ENCODE data around the gene KRT34. TPM values are rescaled to one million over a fixed set of nuclear protein-coding genes. Genes with fewer than 3 reads are reported as not detected.
"Not testable (repeated sequence)": the region's sequence is repeated elsewhere in the genome, so short reads cannot be mapped to it uniquely, and the experiment has no call there.

Gene KRT34
- total and polyA plus RNA-seq, 9 donors, result not detected

DNA sequence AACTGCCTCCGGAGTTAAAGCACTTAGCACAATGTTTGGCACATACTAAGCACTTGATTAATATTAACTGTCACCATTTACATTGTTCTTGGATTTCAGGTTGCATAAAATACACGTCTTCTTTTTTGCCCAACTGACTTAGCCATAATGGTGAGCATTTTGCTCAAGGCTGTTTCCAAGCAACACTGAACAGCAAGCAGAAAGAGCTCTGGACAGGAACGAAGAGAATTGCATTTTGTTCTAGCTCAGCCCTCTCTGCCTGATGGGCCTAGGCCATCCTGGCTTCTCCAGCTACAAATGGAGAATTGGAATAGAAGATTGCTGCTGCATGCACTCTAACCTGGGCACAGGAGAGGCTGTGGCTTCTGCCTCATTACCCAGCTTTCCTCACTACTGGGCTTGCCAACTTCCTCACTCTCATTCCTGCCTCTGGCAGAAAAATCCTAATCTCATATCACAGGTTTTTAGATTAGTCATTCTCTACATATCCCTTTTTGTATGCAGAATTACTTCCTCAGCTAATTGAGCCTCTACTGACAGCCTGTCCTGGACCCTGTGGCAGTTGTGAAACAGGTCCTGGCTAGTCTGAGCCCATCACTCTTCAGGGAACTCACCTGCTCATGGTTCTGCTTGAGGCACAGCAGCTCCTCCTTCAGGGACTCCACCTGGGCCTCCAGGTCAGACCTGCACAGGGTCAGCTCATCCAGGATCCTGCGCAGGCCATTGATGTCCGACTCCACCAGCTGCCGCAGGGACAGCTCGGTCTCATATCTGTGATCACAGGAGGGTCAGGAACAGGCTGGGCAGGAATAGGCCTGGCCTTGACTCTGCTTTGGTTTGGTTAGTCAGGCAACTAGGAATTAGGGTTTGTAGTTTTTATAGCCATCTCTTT is 34.0 kb downstream of the KRT34 start:
- 78% methylated on average over 6 of the region's 7 CpGs for WGBS (ENCODE audit: insufficient coverage)
- Histone ChIP-seq H3K27me3 (ENCODE audit: control insufficient read depth, insufficient read depth, low read length) (no peaks in the 10 kb centered on the region), H3K4me3 (ENCODE audit: low read length) (no peak overlapping the region), H3K9me3 (replicated peaks; ENCODE audit: control insufficient read depth, low read depth, low read length) (no peaks in the 10 kb centered on the region), H3K27ac (ENCODE audit: low read length) (no peak overlapping the region), H3K36me3 (ENCODE audit: control insufficient read depth, insufficient read depth, low read length) (no peaks in the 10 kb centered on the region), H3K4me1 (ENCODE audit: control insufficient read depth, insufficient read depth, low read length) (no peaks in the 10 kb centered on the region)
- no peak for DNase-seq

DNA sequence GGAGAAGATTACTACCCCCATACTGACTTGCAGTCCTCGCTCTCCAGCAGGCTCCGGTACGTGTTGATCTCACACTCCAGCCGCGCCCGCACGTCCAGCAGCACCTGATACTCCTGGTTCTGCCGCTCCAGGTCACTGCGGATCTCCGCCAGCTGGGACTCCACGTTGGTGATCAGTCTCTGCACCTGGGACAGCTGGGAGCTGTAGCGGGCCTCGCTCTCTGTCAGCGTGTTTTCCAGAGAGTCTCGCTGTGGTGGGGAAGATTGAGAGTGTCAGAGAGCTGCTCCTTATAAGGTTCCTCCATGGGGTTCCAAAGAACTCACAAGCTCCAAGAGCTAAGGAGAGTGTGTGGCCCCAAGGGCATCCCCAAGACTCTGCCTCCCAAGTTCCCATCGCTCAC is 35.7 kb downstream of the KRT34 start:
- H3K4me1 ChIP-seq (ENCODE audit: control insufficient read depth, insufficient read depth, low read length); H3K27me3 ChIP-seq (ENCODE audit: control insufficient read depth, insufficient read depth, low read length); H3K4me3 ChIP-seq (ENCODE audit: low read length); H3K27ac ChIP-seq (ENCODE audit: low read length); DNase-seq; H3K9me3 ChIP-seq (replicated peaks; ENCODE audit: control insufficient read depth, low read depth, low read length); H3K36me3 ChIP-seq (ENCODE audit: control insufficient read depth, insufficient read depth, low read length): not testable (repeated sequence)
- WGBS (ENCODE audit: insufficient coverage), result 70% methylated on average over 8 of the region's 16 CpGs

DNA sequence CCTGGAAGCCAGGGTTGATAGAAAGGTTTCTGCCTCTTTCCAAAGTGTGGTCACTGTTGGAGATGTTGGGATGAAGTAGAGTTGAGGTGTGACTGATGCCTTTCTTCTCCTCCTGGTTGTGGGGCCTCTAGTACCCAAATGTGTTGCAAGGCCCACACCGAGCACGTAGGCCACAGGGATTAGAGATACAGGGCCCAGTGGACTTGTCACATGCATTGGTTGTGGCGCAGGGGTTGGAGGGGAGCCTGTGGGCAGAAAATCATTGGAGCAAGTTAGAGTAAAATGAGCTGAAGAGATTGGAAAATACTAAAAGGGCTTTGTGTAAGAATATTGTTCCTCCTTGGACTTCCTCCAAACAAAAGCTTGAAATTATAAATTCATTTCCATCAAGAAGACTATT is 36.1 kb downstream of the KRT34 start:
- 70% methylated on average over 2 of the region's 3 CpGs for WGBS (ENCODE audit: insufficient coverage)
- Histone ChIP-seq H3K9me3 (replicated peaks; ENCODE audit: control insufficient read depth, low read depth, low read length) (peaks cover 2% of the 10 kb centered on the region), H3K27me3 (ENCODE audit: control insufficient read depth, insufficient read depth, low read length) (no peaks in the 10 kb centered on the region), H3K4me1 (ENCODE audit: control insufficient read depth, insufficient read depth, low read length) (no peaks in the 10 kb centered on the region), H3K36me3 (ENCODE audit: control insufficient read depth, insufficient read depth, low read length) (no peaks in the 10 kb centered on the region), H3K4me3 (ENCODE audit: low read length) (no peak overlapping the region), H3K27ac (ENCODE audit: low read length) (no peak overlapping the region)
- DNase-seq, result no peak

DNA sequence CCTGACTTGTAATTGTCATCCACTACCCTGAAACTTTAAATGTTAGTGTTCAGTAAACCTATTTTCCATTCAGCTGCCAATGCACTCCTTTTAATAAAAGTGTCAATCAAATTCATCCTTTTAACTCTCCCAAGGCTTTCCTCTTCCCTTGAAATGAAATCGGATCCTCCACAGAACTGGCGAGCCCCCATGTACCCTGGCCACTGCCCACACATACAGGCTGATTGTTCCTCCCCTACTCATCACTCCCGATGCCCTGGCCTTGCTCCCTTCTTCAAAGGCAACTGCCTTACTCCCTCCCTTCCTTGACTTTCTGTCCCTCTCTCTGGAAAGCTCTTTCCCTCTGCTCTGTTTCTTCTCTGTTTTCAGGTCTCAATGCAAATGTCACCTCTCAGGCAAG is 39.1 kb downstream of the KRT34 start:
- H3K27ac ChIP-seq (ENCODE audit: low read length), result no peak overlapping the region
- no peaks in the 10 kb centered on the region for H3K4me1 ChIP-seq (ENCODE audit: control insufficient read depth, insufficient read depth, low read length)
- no peak for DNase-seq
- no peaks in the 10 kb centered on the region for H3K36me3 ChIP-seq (ENCODE audit: control insufficient read depth, insufficient read depth, low read length)
- H3K9me3 ChIP-seq (replicated peaks; ENCODE audit: control insufficient read depth, low read depth, low read length), result peaks cover 2% of the 10 kb centered on the region
- H3K27me3 ChIP-seq (ENCODE audit: control insufficient read depth, insufficient read depth, low read length), result peaks cover 4% of the 10 kb centered on the region
- no peak overlapping the region for H3K4me3 ChIP-seq (ENCODE audit: low read length)
- WGBS (ENCODE audit: insufficient coverage), result 50% methylated on average over 3 of the region's 3 CpGs

DNA sequence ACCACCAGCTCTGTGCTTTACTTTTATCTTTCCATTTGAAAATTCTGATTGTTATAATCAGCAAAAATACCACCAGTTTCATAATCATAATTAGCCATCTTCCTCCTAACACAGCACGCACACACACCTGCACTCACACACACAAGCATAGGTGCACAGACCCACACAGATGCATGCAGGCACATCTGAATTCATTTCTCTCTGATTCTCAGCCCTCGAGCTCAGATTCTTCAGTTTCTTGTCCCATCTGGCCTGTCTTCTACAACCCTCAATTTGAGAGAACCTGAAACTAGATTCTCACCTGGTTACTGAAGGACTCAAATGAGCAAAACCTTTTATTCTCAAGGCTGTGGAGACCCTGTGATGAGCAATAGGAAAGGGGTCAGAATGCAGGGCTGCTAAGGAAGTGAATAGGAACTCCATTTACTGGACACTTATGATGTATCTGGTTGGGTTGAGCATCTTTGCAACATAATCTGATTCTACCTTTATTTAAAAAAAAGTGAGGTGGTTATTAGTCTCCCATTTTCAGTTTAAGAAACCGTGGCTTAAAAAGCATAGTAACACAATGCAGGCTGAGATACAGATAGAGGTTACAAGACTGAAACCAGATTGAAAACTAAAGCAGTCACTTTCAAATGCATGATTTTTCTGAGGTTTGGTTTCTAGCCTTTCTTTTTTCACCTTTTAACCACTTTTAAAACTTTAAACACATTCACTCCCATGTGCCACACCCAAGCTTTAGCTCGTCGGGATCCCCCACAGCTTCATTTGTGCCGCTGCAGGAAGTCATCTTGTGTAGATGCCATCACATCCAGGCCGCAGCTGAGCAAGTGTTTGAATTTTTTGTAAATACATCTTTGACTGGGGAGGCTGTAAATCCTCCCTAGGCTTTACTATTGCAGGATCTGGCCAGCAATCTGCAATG is 40.9 kb downstream of the KRT34 start:
- no peak overlapping the region for H3K4me3 ChIP-seq (ENCODE audit: low read length)
- H3K9me3 ChIP-seq (replicated peaks; ENCODE audit: control insufficient read depth, low read depth, low read length), result peaks cover 2% of the 10 kb centered on the region
- no peaks in the 10 kb centered on the region for H3K36me3 ChIP-seq (ENCODE audit: control insufficient read depth, insufficient read depth, low read length)
- H3K27ac ChIP-seq (ENCODE audit: low read length), result no peak overlapping the region
- H3K27me3 ChIP-seq (ENCODE audit: control insufficient read depth, insufficient read depth, low read length), result peaks cover 4% of the 10 kb centered on the region
- DNase-seq, result no peak
- no peaks in the 10 kb centered on the region for H3K4me1 ChIP-seq (ENCODE audit: control insufficient read depth, insufficient read depth, low read length)
- 71% methylated on average over 1 of the region's 7 CpGs for WGBS (ENCODE audit: insufficient coverage)

DNA sequence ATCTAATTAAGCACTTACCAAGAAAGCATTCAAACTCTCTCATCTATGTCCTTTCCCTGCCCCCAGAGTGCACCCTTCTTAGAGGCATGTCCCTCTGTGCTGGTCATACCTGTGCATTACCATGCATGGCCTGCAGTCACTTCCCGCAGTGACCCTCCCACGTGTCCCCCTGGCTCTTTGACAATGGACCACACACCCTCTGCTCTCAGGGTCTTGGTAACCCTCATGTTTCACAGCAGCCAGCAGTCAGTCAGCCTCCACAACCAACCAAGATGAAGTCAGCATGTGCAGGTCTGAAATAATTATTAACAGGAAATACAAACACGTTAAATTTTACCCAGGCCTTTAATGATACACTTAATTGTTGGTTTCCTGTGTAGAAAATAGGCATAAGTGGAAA is 41.6 kb downstream of the KRT34 start:
- Histone ChIP-seq H3K36me3 (ENCODE audit: control insufficient read depth, insufficient read depth, low read length) (no peaks in the 10 kb centered on the region), H3K9me3 (replicated peaks; ENCODE audit: control insufficient read depth, low read depth, low read length) (peaks cover 2% of the 10 kb centered on the region), H3K27ac (ENCODE audit: low read length) (no peak overlapping the region), H3K4me1 (ENCODE audit: control insufficient read depth, insufficient read depth, low read length) (no peaks in the 10 kb centered on the region), H3K4me3 (ENCODE audit: low read length) (no peak overlapping the region), H3K27me3 (ENCODE audit: control insufficient read depth, insufficient read depth, low read length) (peaks cover 4% of the 10 kb centered on the region)
- no CpG with 5 or more reads among the region's 3 CpGs for WGBS (ENCODE audit: insufficient coverage)
- no peak for DNase-seq

DNA sequence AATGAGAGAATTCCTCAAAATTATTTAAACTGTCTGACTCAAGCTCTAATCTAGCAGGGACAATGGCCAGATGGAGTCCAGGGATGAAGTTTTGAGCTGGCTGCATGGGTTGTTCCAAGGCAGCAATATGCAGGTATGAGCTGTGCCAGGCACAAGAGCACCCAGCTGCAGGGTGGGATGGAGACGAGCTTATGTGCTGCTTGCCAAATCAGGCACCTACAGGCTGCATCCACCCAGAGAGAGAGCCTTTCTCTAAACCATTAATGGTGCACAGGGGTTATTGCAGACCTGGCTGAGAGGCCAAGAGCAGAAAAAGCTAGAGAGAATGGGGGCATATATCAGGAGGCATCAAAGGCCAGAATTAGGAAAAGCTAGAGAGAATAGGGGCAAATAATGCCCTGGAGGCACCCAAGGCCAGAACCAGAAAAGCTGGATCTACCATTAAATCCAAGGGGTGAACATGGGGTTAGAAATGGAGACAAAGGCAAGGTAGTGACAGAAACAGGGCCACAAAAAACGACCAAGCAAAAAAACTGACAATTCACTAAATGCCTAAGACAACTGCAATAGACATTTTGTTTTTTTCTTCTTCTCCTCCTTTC is 42.4 kb downstream of the KRT34 start:
- Histone ChIP-seq H3K36me3 (ENCODE audit: control insufficient read depth, insufficient read depth, low read length) (no peaks in the 10 kb centered on the region), H3K9me3 (replicated peaks; ENCODE audit: control insufficient read depth, low read depth, low read length) (peaks cover 2% of the 10 kb centered on the region), H3K4me3 (ENCODE audit: low read length) (no peak overlapping the region), H3K27me3 (ENCODE audit: control insufficient read depth, insufficient read depth, low read length) (peaks cover 4% of the 10 kb centered on the region), H3K27ac (ENCODE audit: low read length) (no peak overlapping the region), H3K4me1 (ENCODE audit: control insufficient read depth, insufficient read depth, low read length) (no peaks in the 10 kb centered on the region)
- 30% methylated on average over 2 of the region's 2 CpGs for WGBS (ENCODE audit: insufficient coverage)
- no peak for DNase-seq

DNA sequence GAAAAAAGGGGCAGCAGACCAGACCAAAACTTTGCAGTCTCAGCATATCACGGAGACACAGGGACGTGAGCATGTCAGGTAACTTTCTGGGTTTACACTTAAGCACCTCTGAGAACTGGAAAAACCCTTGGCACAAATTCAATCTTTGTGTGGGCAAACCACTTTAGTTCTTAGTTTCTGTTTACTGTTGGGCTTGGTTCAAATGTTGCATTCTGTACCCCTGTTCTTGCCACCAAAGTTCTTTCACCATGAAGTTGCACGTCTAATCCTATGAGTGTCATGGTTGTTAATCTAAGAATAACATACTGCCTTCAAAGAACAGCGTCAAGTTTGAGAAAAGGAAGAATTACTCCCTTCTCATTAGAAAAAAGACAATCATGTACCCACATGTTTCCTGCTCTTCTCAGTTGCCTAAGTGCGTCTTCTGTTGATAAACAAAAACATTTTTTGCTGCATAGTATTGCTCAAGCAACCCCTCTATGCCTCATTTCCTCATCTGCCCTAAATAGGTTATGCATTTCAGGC is 43.1 kb downstream of the KRT34 start:
- WGBS (ENCODE audit: insufficient coverage), result 60% methylated on average over 1 of the region's 5 CpGs
- H3K27ac ChIP-seq (ENCODE audit: low read length), result no peak overlapping the region
- H3K36me3 ChIP-seq (ENCODE audit: control insufficient read depth, insufficient read depth, low read length), result no peaks in the 10 kb centered on the region
- no peaks in the 10 kb centered on the region for H3K4me1 ChIP-seq (ENCODE audit: control insufficient read depth, insufficient read depth, low read length)
- peaks cover 2% of the 10 kb centered on the region for H3K9me3 ChIP-seq (replicated peaks; ENCODE audit: control insufficient read depth, low read depth, low read length)
- no peak overlapping the region for H3K4me3 ChIP-seq (ENCODE audit: low read length)
- H3K27me3 ChIP-seq (ENCODE audit: control insufficient read depth, insufficient read depth, low read length), result peaks cover 4% of the 10 kb centered on the region
- no peak for DNase-seq

DNA sequence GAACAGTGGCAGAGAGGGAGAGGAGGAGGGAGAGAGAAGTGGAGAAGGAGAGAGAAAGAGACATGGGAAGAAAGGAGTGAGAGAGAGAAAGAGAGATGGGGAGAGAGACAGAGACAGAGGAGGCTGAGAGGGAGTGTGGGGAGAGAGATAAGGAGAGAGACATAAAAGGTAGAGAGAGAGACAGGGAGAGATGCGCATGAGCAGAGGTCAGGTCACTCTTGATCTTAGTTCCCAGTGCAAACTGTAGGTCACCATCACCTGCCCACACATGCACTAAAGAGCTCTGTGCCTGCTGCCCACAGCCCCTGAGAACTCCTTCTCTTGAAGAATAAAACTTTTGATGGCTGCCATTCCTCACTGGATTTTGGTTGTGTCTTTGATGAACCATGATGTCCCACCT is 46.4 kb downstream of the KRT34 start:
- no CpG with 5 or more reads among the region's 1 CpG for WGBS (ENCODE audit: insufficient coverage)
- Histone ChIP-seq H3K27me3 (ENCODE audit: control insufficient read depth, insufficient read depth, low read length) (peaks cover 4% of the 10 kb centered on the region), H3K36me3 (ENCODE audit: control insufficient read depth, insufficient read depth, low read length) (no peaks in the 10 kb centered on the region), H3K27ac (ENCODE audit: low read length) (no peak overlapping the region), H3K4me3 (ENCODE audit: low read length) (no peak overlapping the region), H3K9me3 (replicated peaks; ENCODE audit: control insufficient read depth, low read depth, low read length) (no peaks in the 10 kb centered on the region), H3K4me1 (ENCODE audit: control insufficient read depth, insufficient read depth, low read length) (no peaks in the 10 kb centered on the region)
- DNase-seq, result no peak
